HG03175 (cell line): ENCODE results near the gene CADM1.

ENCODE experiments used
- ATAC-seq: cut with Tn5 transposase; IDR thresholded peaks from one replicate; pipeline ENCODE4 v1.9.1; 2021; ENCODE audit warnings: mild to moderate bottlenecking, moderate library complexity; ENCODE audit not compliant: unreplicated experiment

CADM1 gene

DNA sequence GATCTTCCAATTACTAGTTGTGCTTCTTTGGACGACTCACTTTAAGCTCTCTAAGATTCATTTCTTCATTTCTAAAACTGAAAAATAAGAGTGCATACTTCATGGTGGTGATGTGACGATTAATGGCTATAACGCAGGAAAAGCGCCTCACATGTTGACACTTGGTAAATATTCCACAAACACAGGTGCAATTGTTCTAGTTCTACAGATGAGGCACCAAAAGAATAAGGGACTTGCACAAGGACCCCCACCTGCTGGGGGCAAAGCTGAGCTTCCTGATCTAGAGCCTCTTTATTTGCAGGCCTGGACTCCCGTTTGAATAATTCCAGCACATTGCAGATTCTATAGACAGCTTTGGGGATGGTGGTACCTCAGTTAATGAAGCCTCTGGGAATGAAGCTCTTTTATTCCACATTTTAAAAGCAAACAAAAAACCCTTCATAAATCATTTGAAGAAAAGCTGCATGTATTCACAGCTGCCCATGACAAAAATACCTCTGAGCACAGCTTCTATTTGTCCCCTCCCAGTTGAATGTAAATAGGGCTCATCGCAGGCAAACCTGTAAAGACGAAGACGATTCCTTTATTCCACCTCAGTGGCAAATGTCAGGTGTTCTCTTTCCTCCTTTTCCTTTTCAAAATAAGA, 14.9 kb upstream of the CADM1 start:
- ATAC-seq, result no peak

DNA sequence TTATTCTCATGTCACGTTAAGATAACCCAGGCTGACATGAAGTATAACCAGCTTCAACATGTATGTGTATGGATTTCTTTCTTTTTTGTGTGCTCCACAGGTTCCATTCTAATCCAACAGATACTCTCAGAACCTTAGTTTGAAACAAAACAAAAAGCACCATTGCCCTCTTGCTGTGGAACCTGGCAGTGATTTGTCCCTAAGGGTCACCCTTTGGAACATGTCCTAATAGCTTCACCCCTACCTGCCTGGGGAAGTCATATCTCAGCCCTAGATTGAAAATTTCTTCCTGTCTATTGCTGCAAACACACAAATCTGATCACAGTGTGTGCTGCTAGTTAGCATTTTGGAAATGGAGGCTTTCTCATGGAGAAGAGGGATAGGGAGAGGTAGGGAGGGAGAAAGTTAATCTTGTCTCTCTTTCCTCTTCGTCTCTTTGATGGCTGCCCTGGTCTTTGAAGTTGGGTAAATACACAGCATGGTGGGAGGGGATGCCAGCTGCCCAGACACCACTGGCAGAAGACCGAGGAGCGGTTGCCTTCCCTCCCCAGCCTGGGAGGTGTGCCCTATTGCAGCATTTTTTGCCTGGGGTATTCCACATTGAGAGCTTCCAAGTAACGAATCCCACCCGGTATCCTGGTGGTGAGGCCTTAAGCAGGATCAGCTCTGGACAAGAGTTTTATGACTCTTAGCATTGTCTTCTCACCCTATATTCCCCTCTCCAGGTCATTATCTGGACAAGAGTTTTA, 11.6 kb upstream of the CADM1 start:
- no peak for ATAC-seq

DNA sequence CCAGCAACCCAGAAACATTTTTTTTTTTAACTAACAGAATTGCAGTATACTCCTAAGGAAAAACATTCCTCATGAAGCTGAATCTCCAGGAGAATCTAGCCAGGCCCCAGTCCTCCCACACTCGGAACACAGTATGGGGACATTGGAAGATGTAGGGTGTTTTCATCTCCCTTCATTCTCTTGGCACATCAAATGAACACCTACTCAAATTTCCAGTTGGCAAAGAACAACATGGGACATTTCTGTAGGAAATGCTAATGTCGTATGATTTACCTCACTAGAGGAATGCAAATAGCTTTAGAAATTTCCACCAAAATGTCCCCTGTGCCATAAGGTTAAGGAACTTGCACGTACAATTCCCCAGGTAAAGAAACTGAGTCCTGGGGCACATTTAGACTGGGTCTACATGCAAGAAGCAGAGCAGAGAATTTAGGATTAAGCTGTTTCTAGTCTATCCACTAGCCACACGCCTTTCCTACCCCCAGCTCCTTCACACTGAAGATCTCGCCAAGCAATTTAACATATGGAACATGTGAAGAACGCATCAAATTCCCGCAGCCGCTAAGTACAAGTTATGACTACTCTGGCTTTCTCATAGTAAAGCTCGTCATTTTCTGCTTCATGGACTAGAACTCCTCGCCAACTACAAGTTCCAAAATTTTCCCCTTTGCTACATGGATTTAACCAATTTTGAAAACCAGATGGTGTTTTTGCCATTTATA, 2.9 kb upstream of the CADM1 start:
- no peak for ATAC-seq

DNA sequence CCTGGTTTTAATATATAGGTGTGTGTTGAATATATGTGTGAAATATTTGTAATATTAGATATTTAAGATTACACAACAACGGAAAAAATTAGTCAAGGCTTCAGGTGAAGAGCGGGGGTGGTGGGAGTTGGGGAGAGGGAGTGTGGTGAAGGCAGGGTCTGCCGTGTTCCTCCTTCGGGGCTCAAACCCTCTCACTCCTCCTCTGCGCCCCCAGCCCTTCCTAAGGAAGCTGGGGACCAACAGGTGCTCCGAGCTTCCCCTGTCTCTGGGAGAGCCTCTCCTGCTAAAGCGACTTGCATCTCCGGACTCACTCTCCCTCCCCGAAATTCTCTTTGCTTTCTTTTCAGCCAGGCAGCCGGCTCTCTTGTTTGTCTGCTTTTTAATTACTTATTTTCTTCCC, 960 bp upstream of the CADM1 start:
- no peak for ATAC-seq

DNA sequence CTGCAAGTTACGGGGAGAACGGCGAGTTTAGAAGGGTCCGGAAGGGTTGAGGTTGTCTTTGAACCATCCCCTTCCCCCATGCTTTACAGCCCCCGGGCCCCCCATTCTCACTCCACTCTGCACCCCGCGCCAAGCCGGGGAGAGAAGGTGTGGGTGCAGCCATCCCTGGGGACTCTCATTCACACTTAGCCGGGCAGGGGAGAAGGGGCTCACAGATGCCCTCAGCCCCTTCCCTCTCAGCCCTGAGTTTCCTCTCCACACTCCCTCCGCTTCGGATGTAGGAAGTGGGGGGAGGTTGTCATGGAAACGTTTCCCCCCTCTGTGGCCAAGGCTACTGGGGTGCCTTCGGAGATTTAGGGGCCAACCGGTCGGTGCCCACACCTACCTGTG, 334 bp downstream of the CADM1 start:
- ATAC-seq, result peak; percentile 11

DNA sequence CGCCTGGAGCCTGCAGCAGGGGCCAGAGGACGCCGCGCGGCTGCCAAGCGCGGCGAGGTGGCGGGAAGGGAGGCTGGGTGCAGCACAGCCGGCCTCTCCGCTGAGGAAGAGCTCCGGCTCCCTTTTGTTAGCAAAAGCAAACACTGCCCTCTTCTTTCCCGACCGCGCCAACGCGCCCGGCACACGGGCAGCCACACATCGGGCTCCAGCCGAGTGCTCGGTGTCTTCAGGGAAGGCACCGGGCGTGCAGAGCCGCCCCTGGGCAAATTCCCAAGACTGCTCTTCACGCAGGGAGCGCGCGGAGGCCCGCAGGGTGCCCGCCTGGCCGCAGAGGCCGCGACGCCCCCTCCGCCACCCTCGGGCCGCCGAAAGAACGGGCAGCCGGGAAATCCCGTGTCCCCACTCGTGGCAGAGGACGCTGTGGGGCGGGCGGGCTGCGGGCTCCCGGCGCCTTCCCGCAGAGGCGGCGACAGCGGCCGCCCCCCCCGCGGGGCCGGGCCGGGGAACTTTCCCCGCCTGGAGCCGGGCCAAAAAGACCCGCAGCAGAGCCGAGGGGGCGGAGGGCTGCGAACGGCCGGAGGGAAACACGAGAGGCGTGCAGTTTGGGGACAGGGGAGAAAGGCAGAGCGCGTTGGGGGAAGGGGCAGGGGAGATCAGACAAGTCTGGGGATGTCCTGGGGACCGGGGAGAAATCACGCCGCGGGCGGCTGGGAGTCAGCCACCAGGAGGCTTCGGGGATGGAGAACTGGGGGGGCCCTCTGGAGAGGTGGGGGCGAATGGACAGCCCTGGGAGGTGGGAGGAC, 931 bp downstream of the CADM1 start:
- ATAC-seq, result no peak

DNA sequence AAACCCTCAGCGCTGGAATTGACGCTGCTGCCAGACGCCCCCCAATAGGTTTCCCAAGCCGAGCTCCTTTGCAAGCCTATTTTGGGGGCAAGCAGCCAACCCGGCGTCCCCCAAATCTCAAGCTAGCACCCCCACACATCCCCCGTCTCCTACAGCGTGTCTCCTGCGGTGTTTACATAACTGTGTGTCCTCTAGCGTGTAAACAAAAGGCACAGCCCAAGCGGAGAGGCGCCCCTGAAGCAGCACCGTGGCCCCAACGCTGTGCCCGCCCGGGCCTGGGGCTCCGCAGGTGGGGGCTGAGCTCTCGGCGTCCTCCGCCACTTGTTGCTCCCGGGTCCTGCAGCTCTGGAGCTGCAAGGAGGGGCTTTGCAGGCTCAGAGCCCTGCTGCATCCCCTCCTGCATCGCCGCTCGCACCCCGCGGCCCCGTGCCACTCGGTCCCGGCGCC, 1.6 kb downstream of the CADM1 start:
- no peak for ATAC-seq

DNA sequence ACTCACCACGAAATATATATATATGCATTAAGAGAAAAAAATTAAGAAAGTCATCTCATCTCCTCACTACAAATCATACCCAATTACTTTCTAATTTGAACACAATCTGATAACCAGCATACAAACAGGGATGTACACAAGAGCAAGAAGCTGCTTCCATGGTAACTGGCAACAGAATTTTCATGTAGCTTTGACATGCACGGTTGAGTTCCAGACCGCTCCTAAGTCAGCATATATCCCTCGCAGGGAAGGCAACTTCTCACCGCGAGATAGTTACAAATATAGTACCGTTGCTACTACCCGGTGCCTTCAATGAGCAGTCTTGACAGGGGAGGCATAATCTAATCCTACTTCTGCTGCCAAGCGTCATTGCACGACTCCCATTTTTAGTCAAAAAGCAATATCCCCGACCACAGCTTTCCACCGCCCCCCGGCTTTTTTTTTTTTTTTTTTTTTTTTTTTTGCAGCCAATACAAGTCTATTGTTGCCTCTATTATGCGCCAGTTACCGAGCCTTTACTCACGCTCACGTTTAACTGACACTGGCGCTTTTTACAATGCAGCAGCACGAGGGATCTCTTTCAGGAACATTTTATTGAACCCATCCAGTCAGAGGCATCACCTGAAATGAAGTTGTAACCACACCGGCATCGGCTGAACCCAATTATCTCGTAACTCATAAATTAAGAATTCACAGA, 2.2 kb downstream of the CADM1 start:
- ATAC-seq, result no peak

DNA sequence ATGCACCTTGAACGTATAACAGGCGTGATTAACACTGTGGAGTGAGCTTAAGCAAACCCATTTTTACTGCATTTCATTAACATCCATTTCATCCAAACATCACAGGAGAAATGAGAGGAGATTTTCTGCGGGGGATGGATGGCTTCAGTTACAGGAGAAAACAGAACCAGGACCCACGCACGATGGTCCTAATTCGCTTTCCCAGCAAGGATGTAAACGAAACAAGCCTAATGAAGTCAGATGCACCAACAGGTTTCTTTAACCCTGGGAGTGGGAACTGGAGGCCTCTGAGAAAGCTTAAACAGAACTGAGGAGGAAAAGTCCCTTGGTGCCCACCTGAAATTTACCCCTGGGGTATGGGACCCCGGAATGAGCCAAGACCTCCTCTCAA, 2.7 kb downstream of the CADM1 start:
- ATAC-seq, result no peak

DNA sequence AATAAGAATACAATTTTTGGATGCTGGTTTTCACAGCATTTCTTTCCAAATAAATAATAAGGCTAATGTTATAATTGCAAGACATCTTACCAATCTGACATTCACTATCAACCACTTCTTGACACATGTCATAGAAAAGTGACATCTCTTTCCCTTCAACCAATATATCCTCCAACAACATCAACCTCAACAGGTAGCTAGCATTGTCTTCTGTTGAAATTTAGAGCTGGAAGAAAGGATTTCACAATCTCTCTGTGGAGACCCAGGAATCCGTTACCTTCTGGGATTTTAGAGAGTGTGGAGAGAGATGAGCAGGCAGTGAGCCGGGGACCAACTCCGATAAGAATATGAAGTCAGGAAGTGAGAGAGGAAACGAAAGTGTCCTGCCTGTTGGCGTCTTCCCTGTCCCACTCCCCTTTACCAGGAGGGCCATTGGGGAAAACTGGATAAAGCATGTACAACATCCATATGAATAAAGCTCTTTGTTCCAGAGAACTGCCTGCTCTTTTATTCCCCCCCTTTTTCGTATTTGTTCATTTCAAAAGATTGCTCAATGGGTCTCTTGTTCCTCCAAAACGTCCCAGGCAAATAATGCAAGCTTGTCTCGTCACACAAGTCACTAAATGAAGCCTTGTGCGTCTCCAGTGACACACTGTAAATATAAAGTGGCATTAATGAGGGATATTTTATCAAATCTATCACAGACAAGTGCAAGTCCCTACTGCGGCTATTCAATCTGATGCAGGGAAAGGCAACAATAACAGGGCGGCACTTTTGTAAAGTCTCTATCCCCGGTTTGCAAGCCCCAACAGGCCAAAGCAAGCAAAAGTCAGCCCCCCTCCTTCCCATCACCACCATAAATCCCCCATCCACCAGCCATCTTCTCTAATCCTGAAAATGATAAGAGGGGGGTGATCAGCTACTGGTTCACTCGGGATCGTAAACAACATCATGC, 3.4 kb downstream of the CADM1 start:
- no peak for ATAC-seq

DNA sequence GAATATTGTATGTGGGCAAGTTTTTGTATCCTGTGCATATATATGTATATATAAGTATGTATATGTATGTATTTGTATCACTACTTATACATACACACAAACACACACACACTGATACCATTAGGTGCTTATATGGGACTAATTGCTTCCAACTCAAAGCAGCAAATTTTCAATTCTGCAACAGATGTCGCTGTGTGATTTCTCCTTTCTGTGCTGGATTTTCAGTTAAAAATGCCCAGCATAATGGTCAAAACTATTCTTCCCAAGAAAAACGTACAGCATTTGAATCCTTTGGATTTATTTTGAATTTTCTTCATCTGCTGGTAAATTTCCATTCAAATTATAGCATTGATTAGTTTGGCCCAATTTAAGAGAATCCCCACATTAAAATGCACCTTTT, 4.3 kb downstream of the CADM1 start:
- no peak for ATAC-seq

DNA sequence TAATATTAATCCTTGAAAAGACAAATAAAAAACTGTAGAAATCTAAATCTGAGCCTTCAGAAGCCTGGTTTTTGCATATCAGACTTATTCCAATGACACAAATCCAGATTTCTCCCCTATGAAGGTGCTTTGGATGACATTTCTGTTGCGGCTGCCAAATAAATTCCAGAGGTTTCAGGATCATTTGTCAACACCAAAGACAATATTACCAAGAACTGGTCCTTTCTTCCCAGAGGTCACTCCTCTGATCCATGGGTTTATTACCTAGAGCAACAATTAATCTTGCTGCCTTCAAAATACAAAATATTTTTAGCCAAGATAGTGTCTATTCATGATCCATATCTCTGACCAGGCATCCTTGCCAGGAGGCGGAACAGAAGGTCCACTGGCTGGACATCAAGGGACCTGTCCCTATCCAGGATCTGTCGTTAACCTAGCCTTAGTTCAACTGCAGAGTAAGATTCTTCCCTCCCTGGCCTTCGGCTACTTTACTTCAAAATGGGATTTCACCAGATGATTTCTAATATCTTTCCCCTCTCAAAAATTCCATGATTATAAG, 4.9 kb downstream of the CADM1 start:
- ATAC-seq, result no peak

DNA sequence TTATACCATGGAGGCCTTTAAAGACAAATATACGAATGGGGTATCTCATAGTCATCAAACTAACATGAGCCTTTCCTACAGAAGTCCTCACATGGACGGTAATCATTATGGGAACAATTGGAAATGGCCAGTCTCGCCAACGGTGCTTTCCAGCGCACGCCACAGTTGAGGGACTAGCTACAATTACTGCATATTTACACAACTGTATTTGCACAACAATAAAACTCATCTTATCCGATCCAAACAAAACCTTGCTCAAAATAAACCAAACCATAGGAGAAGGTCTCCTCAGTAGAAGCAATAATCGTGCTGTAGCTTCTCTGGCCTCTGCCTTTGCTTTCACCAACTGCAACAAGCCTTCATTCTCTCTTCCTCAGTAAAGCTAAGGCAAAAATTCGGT, 5.9 kb downstream of the CADM1 start:
- no peak for ATAC-seq

DNA sequence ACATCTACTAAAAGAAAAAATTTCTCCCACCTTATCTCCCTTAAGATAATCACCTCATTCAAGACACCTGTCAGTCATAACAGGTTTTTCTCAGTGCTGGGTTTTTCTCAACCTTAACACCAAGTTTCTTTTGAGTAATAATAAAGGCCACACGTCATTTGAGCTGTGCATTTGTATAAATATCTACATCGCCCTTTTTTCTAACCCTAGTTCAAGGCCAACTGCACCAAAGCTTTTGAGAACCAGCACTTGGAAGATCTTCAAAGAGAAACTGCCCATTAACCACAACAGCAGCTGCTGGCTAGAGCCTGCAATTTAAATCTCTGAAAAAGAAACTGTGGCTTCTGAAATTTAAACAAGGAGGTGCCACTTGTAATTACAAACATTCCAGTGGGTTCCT, 6.9 kb downstream of the CADM1 start:
- no peak for ATAC-seq

DNA sequence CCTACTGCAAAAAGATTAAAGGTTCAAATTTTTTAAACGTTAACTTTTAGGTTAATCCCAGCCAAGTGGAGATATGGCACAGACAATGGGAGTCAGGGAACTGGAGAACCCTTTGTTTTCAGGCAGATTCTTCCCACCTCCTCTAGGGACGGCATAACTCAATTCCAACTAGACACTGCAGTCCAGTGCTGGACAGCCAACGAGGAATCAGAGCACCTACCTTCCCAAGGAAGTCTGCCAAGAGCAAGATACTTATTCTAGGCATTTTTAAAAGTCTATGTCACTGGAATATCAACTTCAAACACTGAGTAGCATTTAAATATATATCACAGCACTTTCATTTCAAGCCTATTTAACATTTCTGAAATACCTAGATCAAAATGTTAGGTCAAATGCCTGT, 7.3 kb downstream of the CADM1 start:
- ATAC-seq, result no peak

DNA sequence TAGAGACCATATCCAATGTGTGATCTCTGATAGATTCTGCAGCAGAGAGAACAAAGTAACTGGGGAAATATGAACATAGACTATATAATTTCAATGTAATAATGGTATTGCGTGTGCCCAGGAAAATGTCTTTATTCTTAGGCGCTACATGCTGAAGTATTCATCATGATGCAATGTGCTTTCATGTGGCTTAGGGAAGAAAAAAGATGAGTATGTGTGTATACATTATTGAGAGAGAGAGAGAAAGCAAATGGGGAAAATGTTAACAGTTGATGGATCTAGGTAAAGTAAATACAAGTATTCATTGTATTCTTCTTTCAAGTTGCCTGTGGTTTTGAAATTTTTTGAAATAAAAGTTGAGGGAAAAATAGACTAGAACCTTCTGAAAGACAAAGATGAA, 10.3 kb downstream of the CADM1 start:
- ATAC-seq, result no peak

DNA sequence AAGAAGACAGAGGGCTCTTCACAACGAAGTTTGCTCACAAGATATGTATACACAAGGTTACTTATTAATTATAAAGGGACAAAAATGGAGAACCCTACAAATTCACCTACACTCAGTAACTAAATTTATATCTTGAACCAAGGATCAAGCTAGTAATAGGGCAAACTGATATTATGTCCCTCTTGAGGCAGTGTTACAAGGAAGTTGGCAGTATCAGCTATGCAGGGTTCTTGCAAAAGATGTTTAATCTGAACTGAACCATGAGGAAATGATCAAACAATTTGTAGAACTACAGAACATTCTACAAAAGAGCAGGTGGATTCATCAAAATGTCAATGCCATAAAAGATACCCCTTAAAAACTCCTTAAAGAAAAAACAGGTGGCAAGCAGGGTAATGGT, 10.7 kb downstream of the CADM1 start:
- no peak for ATAC-seq

DNA sequence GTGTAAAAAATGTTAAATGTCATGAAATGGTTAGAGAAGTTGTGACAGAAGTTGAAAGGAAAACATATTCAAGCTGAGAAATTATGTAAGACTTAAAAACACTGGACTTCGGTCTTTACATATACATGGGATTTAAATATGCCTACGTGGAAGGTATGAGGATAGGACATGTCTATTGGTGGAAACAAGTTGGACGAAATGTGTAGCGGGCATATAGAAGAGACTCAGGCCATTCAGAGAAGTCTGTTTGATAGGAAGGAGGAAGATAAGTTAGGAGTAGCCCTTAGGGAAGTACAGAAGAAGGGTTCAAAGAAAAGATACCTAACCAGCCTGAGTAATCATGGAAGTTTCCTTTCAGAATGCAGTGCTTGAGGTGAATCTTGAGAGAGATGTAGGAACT, 14.7 kb downstream of the CADM1 start:
- no peak for ATAC-seq

DNA sequence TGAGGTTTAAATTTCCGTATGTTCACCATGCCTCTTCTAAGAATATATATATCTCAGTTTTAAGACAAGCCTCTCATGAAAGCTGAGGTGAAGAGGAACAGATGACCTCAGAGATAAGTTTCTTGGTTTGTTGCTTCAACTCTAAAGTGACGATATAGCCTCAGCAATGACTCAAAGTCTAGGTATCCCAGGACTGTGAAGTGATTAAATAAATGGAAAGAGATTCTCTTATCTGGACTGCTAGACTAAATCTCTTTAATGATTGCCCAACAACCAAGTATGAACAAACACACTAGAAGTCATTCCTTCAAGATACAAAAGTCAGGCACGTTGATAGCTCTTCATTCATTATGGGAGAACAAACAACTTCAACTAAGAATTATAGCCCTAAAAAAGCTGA, 15.3 kb downstream of the CADM1 start:
- ATAC-seq, result no peak
